Anterior cingulate cortex (tissue), 58 donors: ENCODE results near the gene RIN3.

Source experiments
- DNase-seq, 58 donors: peaks; one replicate each; lab custom pipeline; 2025; lab: John Stamatoyannopoulos, UW

The RIN3 gene

GRCh38 chr14:92695562-92695961, 182.0 kb downstream of the RIN3 start:
- no peak for DNase-seq

GRCh38 chr14:92696366-92696765, 182.8 kb downstream of the RIN3 start:
- DNase-seq = no peak

GRCh38 chr14:92698393-92698792, 184.8 kb downstream of the RIN3 start:
- DNase-seq = no peak

- DNase-seq = no peak
Measured at GRCh38 chr14:92701826-92702225, 188.2 kb downstream of the RIN3 start.

GRCh38 chr14:92702441-92702918, 188.9 kb downstream of the RIN3 start:
- DNase-seq = no peak

GRCh38 chr14:92703516-92703915, 189.9 kb downstream of the RIN3 start:
- no peak for DNase-seq

- DNase-seq = peak in 17 of 58 donors; percentile 23 to 75 (median 37)
Measured at GRCh38 chr14:92704036-92704804, 190.6 kb downstream of the RIN3 start.

GRCh38 chr14:92704821-92705220, 191.2 kb downstream of the RIN3 start:
- DNase-seq = no peak

- no peak for DNase-seq
Measured at GRCh38 chr14:92706386-92706785, 192.8 kb downstream of the RIN3 start.

- DNase-seq = no peak
Measured at GRCh38 chr14:92709340-92710000, 195.9 kb downstream of the RIN3 start.

- DNase-seq = no peak
Measured at GRCh38 chr14:92710001-92710341, 196.4 kb downstream of the RIN3 start.

- DNase-seq = peak in 4 of 58 donors; percentile 23 to 67 (median 48)
Measured at GRCh38 chr14:92711976-92712653, 198.5 kb downstream of the RIN3 start.

- no peak for DNase-seq
Measured at GRCh38 chr14:92712654-92713051, 199.1 kb downstream of the RIN3 start.

GRCh38 chr14:92714739-92715307, 201.2 kb downstream of the RIN3 start:
- DNase-seq = peak in 25 of 58 donors; percentile 11 to 66 (median 26)

GRCh38 chr14:92716131-92716530, 202.6 kb downstream of the RIN3 start:
- DNase-seq = no peak

GRCh38 chr14:92717571-92718042, 204.0 kb downstream of the RIN3 start:
- DNase-seq = no peak

- DNase-seq = no peak
Measured at GRCh38 chr14:92718664-92719063, 205.1 kb downstream of the RIN3 start.

- DNase-seq = no peak
Measured at GRCh38 chr14:92719421-92719820, 205.8 kb downstream of the RIN3 start.

GRCh38 chr14:92719890-92720323, 206.3 kb downstream of the RIN3 start:
- peak in 1 of 58 donors; percentile 31 for DNase-seq

GRCh38 chr14:92724516-92725340, 211.1 kb downstream of the RIN3 start:
- no peak for DNase-seq
